A549 (cell line): Measurements from ENCODE around the gene TBC1D19. TPM values are rescaled to one million over a fixed set of nuclear protein-coding genes. Genes with fewer than 3 reads are reported as not detected.

Experiments
- ATAC-seq, 2 experiments: fragments of 200-7000 bp in 1 of 2; fragments of >200 bp in 1 of 2; cut with Nextera tagmentation in 1 of 2; cut with Tn5 transposase in 1 of 2; 3 replicates each; pipeline versions ENCODE4 v1.8.0 to v1.9.1; 2018 to 2020; ENCODE audit warnings: mild to moderate bottlenecking in 1 of 2, moderate library complexity in 1 of 2
- CTCF ChIA-PET: fragments of 300-600 bp; sonication (Branson Sonifier 250); formaldehyde crosslinking; extraction: SDS; loops from one replicate; lab custom pipeline; 2021; ENCODE audit warnings: antibody characterized with exemption, inconsistent platforms; lab: Yijun Ruan, JAX
- POLR2A ChIA-PET: fragments of 350-600 bp; formaldehyde crosslinking; extraction: SDS; loops from one replicate; lab custom pipeline; 2021; ENCODE audit warnings: antibody characterized with exemption, inconsistent platforms; lab: Yijun Ruan, JAX
- DNase-seq, 2 experiments: peaks; one replicate each; pipeline versions ENCODE4 v3.0.0 to v3.0.0-alpha.2; 2011 to 2016; ENCODE audit warnings: low read depth in 1 of 2, low spot score in 1 of 2
- FAIRE-seq: peaks from 2 replicates; lab custom pipeline; 2011; peaks lifted over from hg19 to GRCh38; lab: Jason Lieb, UNC
- H3K27ac ChIP-seq, 2 experiments: fragments of >200 bp; sonication (Bioruptor Twin); formaldehyde crosslinking; 3 replicates each; pipeline ENCODE4 v1.5.1; 2016 to 2017
- H3K4me1 ChIP-seq: fragments of >200 bp; sonication (Bioruptor Twin); formaldehyde crosslinking; 3 replicates; pipeline ENCODE4 v1.6.1; 2016
- H3K4me2 ChIP-seq: fragments of >200 bp; sonication (Bioruptor Twin); formaldehyde crosslinking; 3 replicates; pipeline ENCODE4 v1.6.1; 2016
- H3K4me3 ChIP-seq: fragments of >200 bp; sonication (Bioruptor Twin); formaldehyde crosslinking; 3 replicates; pipeline ENCODE4 v1.5.1; 2016
- H3K9me3 ChIP-seq: fragments of >200 bp; sonication (Bioruptor Twin); formaldehyde crosslinking; 3 replicates; pipeline ENCODE4 v1.6.1; 2016
- FOSL2 ChIP-seq, 2 experiments: fragments of 450-650 bp in 1 of 2; fragments of >200 bp in 1 of 2; sonication (Bioruptor Twin) in 1 of 2; formaldehyde crosslinking; IDR thresholded peaks; 2 replicates each; pipeline versions ENCODE4 v1.5.0 to v1.6.1; 2016 to 2020; ENCODE audit warnings: mild to moderate bottlenecking in 1 of 2, moderate library complexity in 1 of 2
- HOXA7 ChIP-seq: fragments of 250-450 bp; sonication (Bioruptor Pico); IDR thresholded peaks from 2 replicates; pipeline ENCODE4 v1.5.0; 2020; ENCODE audit warnings: mild to moderate bottlenecking, moderate library complexity
- KDM1A ChIP-seq: fragments of 200-600 bp; sonication (generic); IDR thresholded peaks from 2 replicates; pipeline ENCODE4 v1.6.1; 2016; ENCODE audit warnings: low read depth, mild to moderate bottlenecking
- KDM5A ChIP-seq: fragments of 200-600 bp; sonication (generic); IDR thresholded peaks from 2 replicates; pipeline ENCODE4 v1.6.1; 2016; ENCODE audit warnings: antibody characterized with exemption, mild to moderate bottlenecking
- MAFK ChIP-seq: fragments of 450-650 bp; IDR thresholded peaks from 2 replicates; pipeline ENCODE4 v1.6.1; 2014; ENCODE audit not compliant: partially characterized antibody
- NFE2L2 ChIP-seq: fragments of 150-350 bp; conservative IDR thresholded peaks from 2 replicates; pipeline ENCODE4 v1.6.1; 2014; ENCODE audit warnings: low read length
- NR3C1 ChIP-seq: fragments of >200 bp; sonication (Bioruptor Twin); formaldehyde crosslinking; IDR thresholded peaks from 3 replicates; pipeline ENCODE4 v1.6.1; 2017
- POLR2A ChIP-seq: IDR thresholded peaks from 2 replicates; pipeline ENCODE4 v1.6.1; 2012; ENCODE audit warnings: mild to moderate bottlenecking, low read length
- RARB ChIP-seq: fragments of 250-450 bp; sonication (Bioruptor Pico); IDR thresholded peaks from 2 replicates; pipeline ENCODE4 v1.8.0; 2021; ENCODE audit warnings: mild to moderate bottlenecking, moderate library complexity
- RCOR1 ChIP-seq: fragments of 150-350 bp; IDR thresholded peaks from 2 replicates; pipeline ENCODE4 v1.6.1; 2014; ENCODE audit warnings: antibody characterized with exemption, low read length, low read depth
- RFX5 ChIP-seq: fragments of 450-650 bp; IDR thresholded peaks from 2 replicates; pipeline ENCODE4 v1.7.1; 2014; ENCODE audit warnings: antibody characterized with exemption, mild to moderate bottlenecking, moderate library complexity
- SMC3 ChIP-seq: fragments of >200 bp; sonication (Bioruptor Twin); formaldehyde crosslinking; IDR thresholded peaks from 3 replicates; pipeline ENCODE4 v1.6.1; 2018; ENCODE audit warnings: inconsistent platforms
- TP53 ChIP-seq: fragments of 250-450 bp; sonication (Bioruptor Pico); IDR thresholded peaks from 2 replicates; pipeline ENCODE4 v1.5.0; 2021; ENCODE audit warnings: mild to moderate bottlenecking, moderate library complexity
- ZC3H11A ChIP-seq: fragments of 450-650 bp; IDR thresholded peaks from 2 replicates; pipeline ENCODE4 v1.6.1; 2014; ENCODE audit warnings: antibody characterized with exemption, mild to moderate bottlenecking
- WGBS: methylation state at CpG from one replicate; pipeline ENCODE4 v1.1.6; 2017; ENCODE audit errors: missing lambda C conversion rate; 5-methylcytosine and 5-hydroxymethylcytosine counted together
- polyA plus RNA-seq, 4 experiments: library from polyadenylated mRNA; depleted of rRNA in 3 of 4; stranded (reverse); fragments of >200 nt; fragmentation: RNase III in 1 of 4; extraction: RNeasy Plus Mini Kit Qiagen cat#74134 plus additional on column Dnase treatment in 1 of 4; gene quantifications; 2 replicates in 3 of 4; 3 replicates in 1 of 4; pipeline ENCODE4 v1.2.3, GENCODE V29; 2011 to 2017
- TF ChIP-seq, protein P1 (sequence below): IDR thresholded peaks from 2 replicates; pipeline ENCODE4 v1.6.1; 2012; ENCODE audit warnings: low read depth, borderline replicate concordance
- TF ChIP-seq, protein P2 (sequence below): fragments of 200-600 bp; sonication (generic); IDR thresholded peaks from 2 replicates; pipeline ENCODE4 v1.6.1; 2016; ENCODE audit warnings: antibody characterized with exemption, mild to moderate bottlenecking, moderate library complexity
- TF ChIP-seq, protein P3 (sequence below): fragments of 250-450 bp; sonication (Bioruptor Pico); IDR thresholded peaks from 2 replicates; pipeline ENCODE4 v1.5.0; 2021; ENCODE audit warnings: mild to moderate bottlenecking, moderate library complexity, borderline replicate concordance
- TF ChIP-seq, protein P4 (sequence below): fragments of >200 bp; sonication (Bioruptor Twin); formaldehyde crosslinking; IDR thresholded peaks from 3 replicates; pipeline ENCODE4 v1.6.1; 2016

TBC1D19 gene
- polyA plus RNA-seq, 2 of the 4 experiments (the other 2 are of a cell fraction): 4.1 to 11.7 TPM

DNA sequence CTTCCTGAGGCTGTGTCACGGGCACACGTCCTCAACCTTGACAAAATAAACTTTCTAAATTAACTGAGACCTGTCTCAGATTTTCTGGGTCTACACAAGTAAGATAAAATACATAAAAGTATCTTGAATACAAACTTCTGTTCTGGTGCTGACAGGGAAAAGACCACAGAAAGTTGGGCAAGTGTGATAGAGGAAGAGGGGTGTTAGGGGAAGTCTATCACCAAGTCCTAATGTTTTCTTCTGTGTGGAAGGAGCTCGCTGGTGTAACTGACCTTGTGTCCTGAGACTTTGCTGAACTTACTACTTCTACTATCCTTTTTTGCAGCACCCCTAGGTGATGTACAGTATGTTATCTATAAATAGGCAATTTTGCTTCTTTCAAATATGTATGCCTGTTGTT is 179.8 kb downstream of the TBC1D19 start:
- DNase-seq (no peak), ATAC-seq (no peak), FAIRE-seq (no peak)
- 80% methylated on average over 3 of the region's 3 CpGs for WGBS
- no peaks in the 10 kb centered on the region for H3K9me3 ChIP-seq
- TF ChIP-seq, protein P1, sequence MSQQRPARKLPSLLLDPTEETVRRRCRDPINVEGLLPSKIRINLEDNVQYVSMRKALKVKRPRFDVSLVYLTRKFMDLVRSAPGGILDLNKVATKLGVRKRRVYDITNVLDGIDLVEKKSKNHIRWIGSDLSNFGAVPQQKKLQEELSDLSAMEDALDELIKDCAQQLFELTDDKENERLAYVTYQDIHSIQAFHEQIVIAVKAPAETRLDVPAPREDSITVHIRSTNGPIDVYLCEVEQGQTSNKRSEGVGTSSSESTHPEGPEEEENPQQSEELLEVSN: no peak
- TF ChIP-seq ZC3H11A: no peak
- no peaks in the 10 kb centered on the region for H3K4me1 ChIP-seq
- H3K4me3 ChIP-seq: no peak overlapping the region
- H3K27ac ChIP-seq: no peak overlapping the region
- no peak overlapping the region for H3K4me2 ChIP-seq
- ChIA-PET CTCF (no interaction called here), POLR2A (no interaction called here)

DNA sequence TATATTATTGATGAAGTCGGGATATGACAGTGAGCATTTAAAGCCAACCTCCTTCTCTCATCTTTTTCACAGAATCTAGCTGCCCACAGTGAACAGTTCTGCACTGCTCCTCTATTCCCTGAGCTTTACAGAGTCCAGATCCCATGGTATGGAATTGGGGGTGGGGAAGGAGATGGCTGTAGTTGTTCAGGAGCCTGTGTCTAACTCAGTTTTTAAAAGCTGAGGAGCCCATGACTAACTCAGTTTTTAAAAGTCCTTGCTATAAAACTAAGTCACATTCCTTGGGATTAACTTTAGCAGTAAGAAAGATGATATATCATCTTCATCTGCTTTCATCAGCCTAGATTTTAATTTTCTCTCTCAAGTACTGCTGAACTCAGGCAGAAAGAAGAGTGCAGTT is 180.3 kb downstream of the TBC1D19 start:
- CTCF ChIA-PET: no interaction called here
- no peak for TF ChIP-seq SMC3
- no peak for TF ChIP-seq RCOR1
- TF ChIP-seq, protein P2, sequence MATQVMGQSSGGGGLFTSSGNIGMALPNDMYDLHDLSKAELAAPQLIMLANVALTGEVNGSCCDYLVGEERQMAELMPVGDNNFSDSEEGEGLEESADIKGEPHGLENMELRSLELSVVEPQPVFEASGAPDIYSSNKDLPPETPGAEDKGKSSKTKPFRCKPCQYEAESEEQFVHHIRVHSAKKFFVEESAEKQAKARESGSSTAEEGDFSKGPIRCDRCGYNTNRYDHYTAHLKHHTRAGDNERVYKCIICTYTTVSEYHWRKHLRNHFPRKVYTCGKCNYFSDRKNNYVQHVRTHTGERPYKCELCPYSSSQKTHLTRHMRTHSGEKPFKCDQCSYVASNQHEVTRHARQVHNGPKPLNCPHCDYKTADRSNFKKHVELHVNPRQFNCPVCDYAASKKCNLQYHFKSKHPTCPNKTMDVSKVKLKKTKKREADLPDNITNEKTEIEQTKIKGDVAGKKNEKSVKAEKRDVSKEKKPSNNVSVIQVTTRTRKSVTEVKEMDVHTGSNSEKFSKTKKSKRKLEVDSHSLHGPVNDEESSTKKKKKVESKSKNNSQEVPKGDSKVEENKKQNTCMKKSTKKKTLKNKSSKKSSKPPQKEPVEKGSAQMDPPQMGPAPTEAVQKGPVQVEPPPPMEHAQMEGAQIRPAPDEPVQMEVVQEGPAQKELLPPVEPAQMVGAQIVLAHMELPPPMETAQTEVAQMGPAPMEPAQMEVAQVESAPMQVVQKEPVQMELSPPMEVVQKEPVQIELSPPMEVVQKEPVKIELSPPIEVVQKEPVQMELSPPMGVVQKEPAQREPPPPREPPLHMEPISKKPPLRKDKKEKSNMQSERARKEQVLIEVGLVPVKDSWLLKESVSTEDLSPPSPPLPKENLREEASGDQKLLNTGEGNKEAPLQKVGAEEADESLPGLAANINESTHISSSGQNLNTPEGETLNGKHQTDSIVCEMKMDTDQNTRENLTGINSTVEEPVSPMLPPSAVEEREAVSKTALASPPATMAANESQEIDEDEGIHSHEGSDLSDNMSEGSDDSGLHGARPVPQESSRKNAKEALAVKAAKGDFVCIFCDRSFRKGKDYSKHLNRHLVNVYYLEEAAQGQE: no peak
- TF ChIP-seq NFE2L2: no peak
- no peak for TF ChIP-seq KDM5A
- no peak for TF ChIP-seq HOXA7
- TF ChIP-seq TP53 (CRISPR knock-in tag): no peak
- TF ChIP-seq, protein P3, sequence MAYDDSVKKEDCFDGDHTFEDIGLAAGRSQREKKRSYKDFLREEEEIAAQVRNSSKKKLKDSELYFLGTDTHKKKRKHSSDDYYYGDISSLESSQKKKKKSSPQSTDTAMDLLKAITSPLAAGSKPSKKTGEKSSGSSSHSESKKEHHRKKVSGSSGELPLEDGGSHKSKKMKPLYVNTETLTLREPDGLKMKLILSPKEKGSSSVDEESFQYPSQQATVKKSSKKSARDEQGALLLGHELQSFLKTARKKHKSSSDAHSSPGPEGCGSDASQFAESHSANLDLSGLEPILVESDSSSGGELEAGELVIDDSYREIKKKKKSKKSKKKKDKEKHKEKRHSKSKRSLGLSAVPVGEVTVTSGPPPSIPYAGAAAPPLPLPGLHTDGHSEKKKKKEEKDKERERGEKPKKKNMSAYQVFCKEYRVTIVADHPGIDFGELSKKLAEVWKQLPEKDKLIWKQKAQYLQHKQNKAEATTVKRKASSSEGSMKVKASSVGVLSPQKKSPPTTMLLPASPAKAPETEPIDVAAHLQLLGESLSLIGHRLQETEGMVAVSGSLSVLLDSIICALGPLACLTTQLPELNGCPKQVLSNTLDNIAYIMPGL (CRISPR knock-in tag): no peak
- no peak for TF ChIP-seq KDM1A
- no peak for TF ChIP-seq NR3C1
- TF ChIP-seq ZC3H11A: no peak
- no peak for TF ChIP-seq FOSL2 (IDR thresholded peaks at IDR 0.05)
- no peak for TF ChIP-seq FOSL2 (CRISPR knock-in tag; IDR thresholded peaks at IDR 0.05)
- TF ChIP-seq, protein P1: no peak
- TF ChIP-seq, all 56 proteins: peak for 0
- H3K4me2 ChIP-seq: no peak overlapping the region
- POLR2A ChIA-PET: no interaction called here
- FAIRE-seq (no peak), ATAC-seq (no peak), DNase-seq (no peak)
- no peaks in the 10 kb centered on the region for H3K9me3 ChIP-seq
- no peaks in the 10 kb centered on the region for H3K4me1 ChIP-seq
- no peak overlapping the region for H3K4me3 ChIP-seq
- 90% methylated on average over 1 of the region's 1 CpG for WGBS
- H3K27ac ChIP-seq: no peak overlapping the region

DNA sequence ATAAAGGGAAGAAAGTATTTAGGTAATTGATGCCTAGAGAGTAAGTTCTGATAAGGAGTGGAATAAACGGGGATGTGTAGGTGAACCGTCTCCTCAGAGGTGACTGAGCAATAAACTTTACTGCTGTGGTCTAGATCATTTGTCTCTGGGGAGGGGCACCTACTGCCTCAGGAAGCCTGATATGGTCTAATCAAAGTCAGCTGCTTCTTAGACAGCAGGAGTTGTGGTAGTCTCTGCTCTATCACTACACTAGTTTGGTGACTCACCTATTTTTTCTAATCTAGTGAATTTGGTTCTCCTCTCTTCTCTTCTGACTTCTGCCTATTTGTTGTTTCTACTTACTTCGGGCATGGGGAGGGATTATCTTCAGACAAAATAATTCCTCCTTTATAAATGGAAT is 181.6 kb downstream of the TBC1D19 start:
- WGBS: 93% methylated on average over 3 of the region's 3 CpGs

More for the DNA sequence above, 181.6 kb downstream of the TBC1D19 start:
- DNase-seq: no peak
- ChIA-PET CTCF (no interaction called here), POLR2A (no interaction called here)
- no peak for ATAC-seq
- no peak overlapping the region for H3K4me2 ChIP-seq
- no peak overlapping the region for H3K4me3 ChIP-seq
- FAIRE-seq: no peak
- no peaks in the 10 kb centered on the region for H3K9me3 ChIP-seq
- TF ChIP-seq, protein P4, sequence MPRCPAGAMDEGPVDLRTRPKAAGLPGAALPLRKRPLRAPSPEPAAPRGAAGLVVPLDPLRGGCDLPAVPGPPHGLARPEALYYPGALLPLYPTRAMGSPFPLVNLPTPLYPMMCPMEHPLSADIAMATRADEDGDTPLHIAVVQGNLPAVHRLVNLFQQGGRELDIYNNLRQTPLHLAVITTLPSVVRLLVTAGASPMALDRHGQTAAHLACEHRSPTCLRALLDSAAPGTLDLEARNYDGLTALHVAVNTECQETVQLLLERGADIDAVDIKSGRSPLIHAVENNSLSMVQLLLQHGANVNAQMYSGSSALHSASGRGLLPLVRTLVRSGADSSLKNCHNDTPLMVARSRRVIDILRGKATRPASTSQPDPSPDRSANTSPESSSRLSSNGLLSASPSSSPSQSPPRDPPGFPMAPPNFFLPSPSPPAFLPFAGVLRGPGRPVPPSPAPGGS: no peak
- TF ChIP-seq RARB (CRISPR knock-in tag) (no peak), MAFK (no peak), RFX5 (no peak), POLR2A (no peak)
- H3K4me1 ChIP-seq: no peaks in the 10 kb centered on the region
- no peak overlapping the region for H3K27ac ChIP-seq
